ENCODE data around the gene CC2D2B. TPM values are rescaled to one million over a fixed set of nuclear protein-coding genes. Genes with fewer than 3 reads are reported as not detected.
A peak's percentile ranks its signal among the peaks of the same experiment; 100 is the strongest.

Gene CC2D2B
- total RNA-seq, 1 experiment from 2014 or later: not detected

DNA sequence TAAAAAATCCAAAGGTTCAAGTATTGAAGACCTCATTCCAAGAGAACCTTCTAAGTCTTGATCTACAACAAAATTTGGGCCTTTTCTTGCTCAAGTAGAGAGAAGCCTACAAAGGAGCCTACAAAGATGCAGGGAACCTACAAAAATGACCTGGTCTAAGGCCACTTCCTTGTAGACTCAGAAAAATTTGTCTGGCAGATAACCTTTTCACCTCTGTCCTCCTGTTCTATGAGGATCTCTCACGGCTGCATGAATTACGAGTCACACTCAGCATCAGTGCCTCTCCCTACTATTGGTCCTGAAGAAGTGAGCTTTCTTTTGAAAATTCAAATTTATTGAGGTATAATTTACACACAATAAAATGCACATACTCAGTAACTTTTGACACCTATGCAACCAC lies 164.9 kb downstream of the CC2D2B start:
- H3K79me2 ChIP-seq (ENCODE audit: low read length): no peaks in the 10 kb centered on the region
- H3K9me3 ChIP-seq (ENCODE audit: low read length): no peaks in the 10 kb centered on the region
- no peak overlapping the region for H3K27ac ChIP-seq (ENCODE audit: low read length)
- no peaks in the 10 kb centered on the region for H3K9me2 ChIP-seq (replicated peaks; ENCODE audit: low read length)
- H3F3A ChIP-seq (ENCODE audit: low read length, unreplicated experiment): no peaks in the 10 kb centered on the region
- no peaks in the 10 kb centered on the region for H3K27me3 ChIP-seq (ENCODE audit: low read length)
- no peak overlapping the region for H3K4me3 ChIP-seq (ENCODE audit: low read length)
- ChIA-PET POLR2A (ENCODE audit: unreplicated experiment) (no interaction called here), CTCF (no interaction called here)
- no TSS peak for BruUV-seq (replicated peaks)
- ATAC-seq (no peak), DNase-seq (no peak)
- no peak overlapping the region for H3K9ac ChIP-seq (ENCODE audit: low read length)
- H2AFZ ChIP-seq (ENCODE audit: low read length): no peak overlapping the region
- H3K4me1 ChIP-seq (ENCODE audit: insufficient read depth, low read length): no peaks in the 10 kb centered on the region
- no peak overlapping the region for H3K4me2 ChIP-seq (ENCODE audit: low read length)
- H4K20me1 ChIP-seq (ENCODE audit: low read length): no peaks in the 10 kb centered on the region
- intact Hi-C loops (cut with micrococcal nuclease): no loop called here
- TF ChIP-seq EZH2 (IDR thresholded peaks at IDR 0.05; ENCODE audit: low read length, unreplicated experiment) (no peak), EZH2phosphoT487 (IDR thresholded peaks at IDR 0.05; ENCODE audit: borderline replicate concordance, low read length) (no peak), CTCF (conservative IDR thresholded peaks at IDR 0.05; ENCODE audit: low read depth, low read length) (no peak)
- H3K36me3 ChIP-seq (ENCODE audit: low read depth, low read length): no peaks in the 10 kb centered on the region

DNA sequence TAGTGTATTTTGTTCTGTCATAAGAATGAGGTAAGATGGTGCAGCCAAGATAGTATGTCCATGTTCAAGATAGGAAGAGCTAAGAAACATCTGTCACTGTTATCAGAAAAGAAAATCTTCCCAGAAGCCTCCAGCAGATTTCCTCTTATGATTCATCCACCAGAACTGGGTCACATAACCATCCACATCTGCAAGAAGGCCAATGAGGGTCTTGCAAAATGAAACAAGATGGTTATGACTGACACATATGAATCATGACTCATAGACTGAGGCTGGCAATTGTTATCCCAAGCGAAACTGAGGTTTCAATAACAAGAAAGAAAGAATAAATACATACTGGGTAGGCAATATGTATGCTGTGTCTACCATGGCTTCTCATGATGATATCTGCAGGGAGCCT lies 165.9 kb downstream of the CC2D2B start:
- no peaks in the 10 kb centered on the region for H3K27me3 ChIP-seq (ENCODE audit: low read length)
- H3K79me2 ChIP-seq (ENCODE audit: low read length): no peaks in the 10 kb centered on the region
- TF ChIP-seq EZH2phosphoT487 (IDR thresholded peaks at IDR 0.05; ENCODE audit: borderline replicate concordance, low read length): no peak
- TF ChIP-seq CTCF (conservative IDR thresholded peaks at IDR 0.05; ENCODE audit: low read depth, low read length): no peak
- no peak for TF ChIP-seq EZH2 (IDR thresholded peaks at IDR 0.05; ENCODE audit: low read length, unreplicated experiment)
- no peaks in the 10 kb centered on the region for H3F3A ChIP-seq (ENCODE audit: low read length, unreplicated experiment)
- CTCF ChIA-PET: no interaction called here
- BruUV-seq (replicated peaks): no TSS peak
- no peak overlapping the region for H3K4me2 ChIP-seq (ENCODE audit: low read length)
- H3K9me2 ChIP-seq (replicated peaks; ENCODE audit: low read length): no peaks in the 10 kb centered on the region
- DNase-seq: peak; percentile 40
- H3K4me1 ChIP-seq (ENCODE audit: insufficient read depth, low read length): no peaks in the 10 kb centered on the region
- no peaks in the 10 kb centered on the region for H3K36me3 ChIP-seq (ENCODE audit: low read depth, low read length)
- H3K4me3 ChIP-seq (ENCODE audit: low read length): no peak overlapping the region
- no peak overlapping the region for H3K9ac ChIP-seq (ENCODE audit: low read length)
- H2AFZ ChIP-seq (ENCODE audit: low read length): no peak overlapping the region
- no peaks in the 10 kb centered on the region for H3K9me3 ChIP-seq (ENCODE audit: low read length)
- no peak overlapping the region for H3K27ac ChIP-seq (ENCODE audit: low read length)
- POLR2A ChIA-PET (ENCODE audit: unreplicated experiment): no interaction called here
- no peaks in the 10 kb centered on the region for H4K20me1 ChIP-seq (ENCODE audit: low read length)
- no peak for ATAC-seq
- intact Hi-C loops (cut with micrococcal nuclease): no loop called here

- TF ChIP-seq CTCF (conservative IDR thresholded peaks at IDR 0.05; ENCODE audit: low read depth, low read length) (no peak), EZH2phosphoT487 (IDR thresholded peaks at IDR 0.05; ENCODE audit: borderline replicate concordance, low read length) (no peak), EZH2 (IDR thresholded peaks at IDR 0.05; ENCODE audit: low read length, unreplicated experiment) (no peak)
- Histone ChIP-seq H3K27ac (ENCODE audit: low read length) (no peak overlapping the region), H3F3A (ENCODE audit: low read length, unreplicated experiment) (no peaks in the 10 kb centered on the region), H2AFZ (ENCODE audit: low read length) (no peak overlapping the region), H3K9ac (ENCODE audit: low read length) (no peak overlapping the region), H3K9me2 (replicated peaks; ENCODE audit: low read length) (no peaks in the 10 kb centered on the region), H4K20me1 (ENCODE audit: low read length) (no peaks in the 10 kb centered on the region), H3K4me3 (ENCODE audit: low read length) (no peak overlapping the region), H3K4me2 (ENCODE audit: low read length) (no peak overlapping the region), H3K79me2 (ENCODE audit: low read length) (no peaks in the 10 kb centered on the region), H3K27me3 (ENCODE audit: low read length) (no peaks in the 10 kb centered on the region), H3K36me3 (ENCODE audit: low read depth, low read length) (no peaks in the 10 kb centered on the region), H3K9me3 (ENCODE audit: low read length) (no peaks in the 10 kb centered on the region), H3K4me1 (ENCODE audit: insufficient read depth, low read length) (no peaks in the 10 kb centered on the region)
- DNase-seq (no peak), ATAC-seq (no peak)
- ChIA-PET POLR2A (ENCODE audit: unreplicated experiment) (no interaction called here), CTCF (no interaction called here)
- intact Hi-C loops (cut with micrococcal nuclease): no loop called here
- BruUV-seq (replicated peaks): no TSS peak
Measured at GRCh38 chr10:96074776-96075175, 167.0 kb downstream of the CC2D2B start.

Measured in PC-3 (cell line).